Liver (tissue), 9 donors: Measurements from ENCODE around the gene MAPK4. TPM values are rescaled to one million over a fixed set of nuclear protein-coding genes. Genes with fewer than 3 reads are reported as not detected.

Source experiments
- DNase-seq: peaks from one replicate; pipeline ENCODE4 v3.0.0-alpha.2; 2017; ENCODE audit warnings: low spot score
- H3K27ac ChIP-seq, 2 donors: one replicate each; pipeline ENCODE4 v1.7.0; 2013; ENCODE audit warnings: inconsistent platforms in 2 of 2, low read length in 2 of 2, control low read depth in 1 of 2, low read depth in 1 of 2, mild to moderate bottlenecking in 1 of 2
- H3K27me3 ChIP-seq, 4 donors: one replicate each; pipeline versions ENCODE4 v1.6.1 to v1.7.0; 2013; ENCODE audit warnings: low read length in 3 of 4, inconsistent platforms in 1 of 4, mild to moderate bottlenecking in 1 of 4, moderate library complexity in 1 of 4; ENCODE audit not compliant: control insufficient read depth in 4 of 4, insufficient read depth in 4 of 4
- H3K36me3 ChIP-seq, 4 donors: one replicate each; pipeline versions ENCODE4 v1.6.1 to v1.7.0; 2013; ENCODE audit warnings: low read length in 3 of 4, mild to moderate bottlenecking in 3 of 4, low read depth in 1 of 4, moderate library complexity in 1 of 4; ENCODE audit not compliant: control insufficient read depth in 4 of 4, insufficient read depth in 3 of 4
- H3K4me1 ChIP-seq, 4 donors: one replicate each; pipeline versions ENCODE4 v1.6.1 to v1.7.0; 2013; ENCODE audit warnings: low read length in 3 of 4, mild to moderate bottlenecking in 3 of 4, moderate library complexity in 1 of 4; ENCODE audit not compliant: control insufficient read depth in 4 of 4, insufficient read depth in 4 of 4
- H3K4me3 ChIP-seq, 3 donors: one replicate each; pipeline versions ENCODE4 v1.6.1 to v1.7.0; 2013; ENCODE audit warnings: low read length in 3 of 3, control low read depth in 1 of 3, low read depth in 1 of 3, mild to moderate bottlenecking in 1 of 3
- H3K9ac ChIP-seq, 2 donors: one replicate each; pipeline ENCODE4 v1.7.0; 2013; ENCODE audit warnings: low read length in 2 of 2, mild to moderate bottlenecking in 2 of 2, moderate library complexity in 2 of 2, control low read depth in 1 of 2, low read depth in 1 of 2
- H3K9me3 ChIP-seq, 4 donors: one replicate each; pipeline versions ENCODE4 v1.6.1 to v1.7.0; 2013; ENCODE audit warnings: low read length in 3 of 4; ENCODE audit not compliant: control insufficient read depth in 4 of 4
- EGR1 ChIP-seq, 2 donors: IDR thresholded peaks; 2 replicates each; pipeline ENCODE4 v1.6.1; 2016 to 2018; ENCODE audit warnings: antibody characterized with exemption in 2 of 2, low read depth in 2 of 2
- FOXA1 ChIP-seq: IDR thresholded peaks from 2 replicates; pipeline ENCODE4 v1.6.1; 2016; ENCODE audit warnings: antibody characterized with exemption
- FOXA2 ChIP-seq: IDR thresholded peaks from 2 replicates; pipeline ENCODE4 v1.6.1; 2016; ENCODE audit warnings: antibody characterized with exemption
- GABPA ChIP-seq, 2 donors: IDR thresholded peaks in 1 of 2; conservative IDR thresholded peaks in 1 of 2; 2 replicates each; pipeline ENCODE4 v1.6.1; 2016; ENCODE audit warnings: antibody characterized with exemption in 2 of 2, mild to moderate bottlenecking in 1 of 2, moderate library complexity in 1 of 2
- HNF4A ChIP-seq, 2 donors: conservative IDR thresholded peaks; 2 replicates each; pipeline ENCODE4 v1.6.1; 2016; ENCODE audit warnings: antibody characterized with exemption in 2 of 2, mild to moderate bottlenecking in 2 of 2
- HNF4G ChIP-seq: IDR thresholded peaks from 2 replicates; pipeline ENCODE4 v1.6.1; 2016; ENCODE audit warnings: antibody characterized with exemption
- JUND ChIP-seq, 2 donors: IDR thresholded peaks; 2 replicates each; pipeline ENCODE4 v1.6.1; 2016; ENCODE audit warnings: antibody characterized with exemption in 2 of 2
- NR2F2 ChIP-seq: IDR thresholded peaks from 2 replicates; pipeline ENCODE4 v1.6.1; 2016; ENCODE audit warnings: antibody characterized with exemption
- RAD21 ChIP-seq, 2 donors: IDR thresholded peaks; 2 replicates each; pipeline ENCODE4 v1.6.1; 2016; ENCODE audit warnings: antibody characterized with exemption in 2 of 2, mild to moderate bottlenecking in 2 of 2
- RXRA ChIP-seq, 2 donors: IDR thresholded peaks; 2 replicates each; pipeline ENCODE4 v1.6.1; 2017 to 2018; ENCODE audit warnings: antibody characterized with exemption in 2 of 2, mild to moderate bottlenecking in 1 of 2
- SP1 ChIP-seq: IDR thresholded peaks from 2 replicates; pipeline ENCODE4 v1.6.1; 2018; ENCODE audit warnings: antibody characterized with exemption, mild to moderate bottlenecking
- TAF1 ChIP-seq: conservative IDR thresholded peaks from 2 replicates; pipeline ENCODE4 v1.6.1; 2016; ENCODE audit warnings: antibody characterized with exemption, mild to moderate bottlenecking
- YY1 ChIP-seq: IDR thresholded peaks from 2 replicates; pipeline ENCODE4 v1.6.1; 2016; ENCODE audit warnings: antibody characterized with exemption, mild to moderate bottlenecking
- WGBS: extraction: QIAGEN DNeasy Blood & Tissue Kit; methylation state at CpG from one replicate; pipeline ENCODE4 v1.1.7; 2013; 5-methylcytosine and 5-hydroxymethylcytosine counted together
- polyA plus RNA-seq, 2 donors: library from polyadenylated mRNA; stranded (reverse) in 1 of 2; unstranded in 1 of 2; fragments of 200-250 nt in 1 of 2; fragments of >200 nt in 1 of 2; fragmentation: Nextera tagmentation in 1 of 2; extraction: Ambion mirVana in 1 of 2; gene quantifications; one replicate each; pipeline versions ENCODE4 v1.2.1 to v1.2.3, GENCODE V29; 2013 to 2015
- total RNA-seq, 2 donors: library from RNA; depleted of rRNA; stranded (reverse); fragments of >200 nt; gene quantifications; one replicate each; pipeline ENCODE4 v1.2.3, GENCODE V29; 2014
- TF ChIP-seq, protein P1 (sequence below): fragments of 150-350 bp; IDR thresholded peaks from 2 replicates; pipeline ENCODE4 v1.5.1; 2017; ENCODE audit warnings: improper control_type of control experiment, low read depth, low read length; ENCODE audit not compliant: missing input control
- TF ChIP-seq, protein P2 (sequence below): IDR thresholded peaks from 2 replicates; pipeline ENCODE4 v1.6.1; 2016; ENCODE audit warnings: antibody characterized with exemption
- TF ChIP-seq, protein P3 (sequence below): IDR thresholded peaks from 2 replicates; pipeline ENCODE4 v1.6.1; 2016; ENCODE audit warnings: antibody characterized with exemption
- TF ChIP-seq, protein P4 (sequence below): IDR thresholded peaks from 2 replicates; pipeline ENCODE4 v1.6.1; 2016; ENCODE audit warnings: antibody characterized with exemption, mild to moderate bottlenecking
- TF ChIP-seq, protein P5 (sequence below): IDR thresholded peaks from 2 replicates; pipeline ENCODE4 v1.6.1; 2016; ENCODE audit warnings: antibody characterized with exemption
- donor health status: healthy.
- donor health status: healthy.
- donor health status: healthy.
- donor health status: healthy.
- donor health status: healthy.

The MAPK4 gene
- total and polyA plus RNA-seq, 4 donors = under 0.01 to 4.9 (median 1.5) TPM

DNA sequence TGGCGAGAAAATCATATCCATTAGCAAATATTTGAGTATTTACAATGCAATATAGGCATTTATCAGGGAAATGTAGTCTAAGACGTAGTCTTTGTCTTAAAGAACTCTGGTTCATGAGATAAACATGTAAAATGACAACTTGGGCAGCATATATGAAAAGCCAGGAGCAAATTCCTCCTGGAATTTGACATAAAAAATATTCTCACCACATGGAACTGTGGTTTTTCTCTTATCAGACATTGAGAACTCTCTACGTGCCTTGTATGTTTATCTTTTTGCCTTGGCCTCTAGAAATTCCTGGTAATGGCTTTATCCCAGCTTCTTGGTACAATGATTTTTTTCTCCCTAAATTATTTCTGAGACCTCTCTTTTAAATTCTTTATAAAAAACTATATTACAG lies 2.8 kb downstream of the MAPK4 start (continued):
- TF ChIP-seq, protein P1, sequence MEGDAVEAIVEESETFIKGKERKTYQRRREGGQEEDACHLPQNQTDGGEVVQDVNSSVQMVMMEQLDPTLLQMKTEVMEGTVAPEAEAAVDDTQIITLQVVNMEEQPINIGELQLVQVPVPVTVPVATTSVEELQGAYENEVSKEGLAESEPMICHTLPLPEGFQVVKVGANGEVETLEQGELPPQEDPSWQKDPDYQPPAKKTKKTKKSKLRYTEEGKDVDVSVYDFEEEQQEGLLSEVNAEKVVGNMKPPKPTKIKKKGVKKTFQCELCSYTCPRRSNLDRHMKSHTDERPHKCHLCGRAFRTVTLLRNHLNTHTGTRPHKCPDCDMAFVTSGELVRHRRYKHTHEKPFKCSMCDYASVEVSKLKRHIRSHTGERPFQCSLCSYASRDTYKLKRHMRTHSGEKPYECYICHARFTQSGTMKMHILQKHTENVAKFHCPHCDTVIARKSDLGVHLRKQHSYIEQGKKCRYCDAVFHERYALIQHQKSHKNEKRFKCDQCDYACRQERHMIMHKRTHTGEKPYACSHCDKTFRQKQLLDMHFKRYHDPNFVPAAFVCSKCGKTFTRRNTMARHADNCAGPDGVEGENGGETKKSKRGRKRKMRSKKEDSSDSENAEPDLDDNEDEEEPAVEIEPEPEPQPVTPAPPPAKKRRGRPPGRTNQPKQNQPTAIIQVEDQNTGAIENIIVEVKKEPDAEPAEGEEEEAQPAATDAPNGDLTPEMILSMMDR = no peak
- TF ChIP-seq, protein P2, sequence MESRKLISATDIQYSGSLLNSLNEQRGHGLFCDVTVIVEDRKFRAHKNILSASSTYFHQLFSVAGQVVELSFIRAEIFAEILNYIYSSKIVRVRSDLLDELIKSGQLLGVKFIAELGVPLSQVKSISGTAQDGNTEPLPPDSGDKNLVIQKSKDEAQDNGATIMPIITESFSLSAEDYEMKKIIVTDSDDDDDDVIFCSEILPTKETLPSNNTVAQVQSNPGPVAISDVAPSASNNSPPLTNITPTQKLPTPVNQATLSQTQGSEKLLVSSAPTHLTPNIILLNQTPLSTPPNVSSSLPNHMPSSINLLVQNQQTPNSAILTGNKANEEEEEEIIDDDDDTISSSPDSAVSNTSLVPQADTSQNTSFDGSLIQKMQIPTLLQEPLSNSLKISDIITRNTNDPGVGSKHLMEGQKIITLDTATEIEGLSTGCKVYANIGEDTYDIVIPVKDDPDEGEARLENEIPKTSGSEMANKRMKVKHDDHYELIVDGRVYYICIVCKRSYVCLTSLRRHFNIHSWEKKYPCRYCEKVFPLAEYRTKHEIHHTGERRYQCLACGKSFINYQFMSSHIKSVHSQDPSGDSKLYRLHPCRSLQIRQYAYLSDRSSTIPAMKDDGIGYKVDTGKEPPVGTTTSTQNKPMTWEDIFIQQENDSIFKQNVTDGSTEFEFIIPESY = no peak
- TF ChIP-seq, protein P3, sequence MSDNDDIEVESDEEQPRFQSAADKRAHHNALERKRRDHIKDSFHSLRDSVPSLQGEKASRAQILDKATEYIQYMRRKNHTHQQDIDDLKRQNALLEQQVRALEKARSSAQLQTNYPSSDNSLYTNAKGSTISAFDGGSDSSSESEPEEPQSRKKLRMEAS = no peak
- TF ChIP-seq EGR1 (IDR thresholded peaks at IDR 0.05; ENCODE audit: low read depth in 2 of 2) = no peak

DNA sequence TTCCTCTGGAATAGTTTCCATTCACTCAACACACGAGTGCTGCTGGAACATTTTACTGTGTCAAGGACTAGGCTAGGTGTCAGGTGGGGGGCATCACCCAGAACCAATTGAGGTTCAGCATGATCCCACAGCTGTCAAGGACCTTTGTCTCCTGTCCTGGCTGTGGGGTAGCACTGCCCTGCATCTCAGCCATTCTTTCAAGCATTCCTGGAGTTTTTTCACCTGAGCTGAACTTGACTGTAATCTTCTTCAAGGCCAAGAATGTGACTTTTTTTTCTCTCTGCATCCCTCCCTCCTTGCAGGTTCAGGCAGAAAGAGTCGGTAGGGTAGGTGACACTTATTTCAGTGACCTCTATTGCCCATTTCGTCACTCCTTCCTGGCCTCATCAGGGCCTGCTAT lies 3.5 kb downstream of the MAPK4 start:
- Histone ChIP-seq H3K27ac (no peak overlapping the region), H3K9me3 (no peaks in the 10 kb centered on the region), H3K27me3 (no peaks in the 10 kb centered on the region), H3K4me1 (peaks cover 0 to 10% (median 3%) of the 10 kb centered on the region in 4 donors), H3K36me3 (no peaks in the 10 kb centered on the region), H3K9ac (no peak overlapping the region), H3K4me3 (no peak overlapping the region)
- no peak for TF ChIP-seq NR2F2
- no peak for TF ChIP-seq HNF4A (conservative IDR thresholded peaks at IDR 0.05)
- TF ChIP-seq JUND (IDR thresholded peaks at IDR 0.05) = no peak
- no peak for TF ChIP-seq HNF4G
- TF ChIP-seq FOXA2 = no peak
- TF ChIP-seq, protein P4, sequence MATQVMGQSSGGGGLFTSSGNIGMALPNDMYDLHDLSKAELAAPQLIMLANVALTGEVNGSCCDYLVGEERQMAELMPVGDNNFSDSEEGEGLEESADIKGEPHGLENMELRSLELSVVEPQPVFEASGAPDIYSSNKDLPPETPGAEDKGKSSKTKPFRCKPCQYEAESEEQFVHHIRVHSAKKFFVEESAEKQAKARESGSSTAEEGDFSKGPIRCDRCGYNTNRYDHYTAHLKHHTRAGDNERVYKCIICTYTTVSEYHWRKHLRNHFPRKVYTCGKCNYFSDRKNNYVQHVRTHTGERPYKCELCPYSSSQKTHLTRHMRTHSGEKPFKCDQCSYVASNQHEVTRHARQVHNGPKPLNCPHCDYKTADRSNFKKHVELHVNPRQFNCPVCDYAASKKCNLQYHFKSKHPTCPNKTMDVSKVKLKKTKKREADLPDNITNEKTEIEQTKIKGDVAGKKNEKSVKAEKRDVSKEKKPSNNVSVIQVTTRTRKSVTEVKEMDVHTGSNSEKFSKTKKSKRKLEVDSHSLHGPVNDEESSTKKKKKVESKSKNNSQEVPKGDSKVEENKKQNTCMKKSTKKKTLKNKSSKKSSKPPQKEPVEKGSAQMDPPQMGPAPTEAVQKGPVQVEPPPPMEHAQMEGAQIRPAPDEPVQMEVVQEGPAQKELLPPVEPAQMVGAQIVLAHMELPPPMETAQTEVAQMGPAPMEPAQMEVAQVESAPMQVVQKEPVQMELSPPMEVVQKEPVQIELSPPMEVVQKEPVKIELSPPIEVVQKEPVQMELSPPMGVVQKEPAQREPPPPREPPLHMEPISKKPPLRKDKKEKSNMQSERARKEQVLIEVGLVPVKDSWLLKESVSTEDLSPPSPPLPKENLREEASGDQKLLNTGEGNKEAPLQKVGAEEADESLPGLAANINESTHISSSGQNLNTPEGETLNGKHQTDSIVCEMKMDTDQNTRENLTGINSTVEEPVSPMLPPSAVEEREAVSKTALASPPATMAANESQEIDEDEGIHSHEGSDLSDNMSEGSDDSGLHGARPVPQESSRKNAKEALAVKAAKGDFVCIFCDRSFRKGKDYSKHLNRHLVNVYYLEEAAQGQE = no peak
- TF ChIP-seq YY1 = no peak
- TF ChIP-seq, protein P2 = no peak
- TF ChIP-seq RAD21 (IDR thresholded peaks at IDR 0.05) = no peak
- TF ChIP-seq, protein P3 = no peak
- no peak for TF ChIP-seq FOXA1
- TF ChIP-seq EGR1 (IDR thresholded peaks at IDR 0.05; ENCODE audit: low read depth in 2 of 2) = no peak
- TF ChIP-seq, protein P1 = no peak
- TF ChIP-seq TAF1 = no peak
- TF ChIP-seq SP1 = no peak
- TF ChIP-seq, protein P5, sequence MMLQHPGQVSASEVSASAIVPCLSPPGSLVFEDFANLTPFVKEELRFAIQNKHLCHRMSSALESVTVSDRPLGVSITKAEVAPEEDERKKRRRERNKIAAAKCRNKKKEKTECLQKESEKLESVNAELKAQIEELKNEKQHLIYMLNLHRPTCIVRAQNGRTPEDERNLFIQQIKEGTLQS = no peak
- TF ChIP-seq GABPA (IDR thresholded peaks at IDR 0.05 in 1 of 2, conservative IDR thresholded peaks at IDR 0.05 in 1 of 2) = no peak
- no peak for TF ChIP-seq RXRA (IDR thresholded peaks at IDR 0.05)
- 83% methylated on average over 3 of the region's 3 CpGs for whole genome bisulfite sequencing
- DNase-seq = no peak
